HG02973 (cell line): ENCODE results near the gene PDCD11.
"Not testable (repeated sequence)": the region's sequence is repeated elsewhere in the genome, so short reads cannot be mapped to it uniquely, and the experiment has no call there.

ENCODE experiments used
- ATAC-seq: cut with Tn5 transposase; IDR thresholded peaks from one replicate; pipeline ENCODE4 v1.9.1; 2021; ENCODE audit warnings: moderate library complexity; ENCODE audit not compliant: unreplicated experiment

PDCD11 gene

GRCh38 chr10:103417148-103417469 lies 20.7 kb downstream of the PDCD11 start:
- not testable (repeated sequence) for ATAC-seq

- ATAC-seq = no peak
Observed at GRCh38 chr10:103417601-103418000, 21.2 kb downstream of the PDCD11 start.

GRCh38 chr10:103419101-103419500 lies 22.7 kb downstream of the PDCD11 start:
- no peak for ATAC-seq

GRCh38 chr10:103423748-103424147 lies 27.3 kb downstream of the PDCD11 start:
- ATAC-seq = no peak

GRCh38 chr10:103427866-103428265 lies 31.4 kb downstream of the PDCD11 start:
- ATAC-seq = no peak

GRCh38 chr10:103428989-103429643 lies 32.7 kb downstream of the PDCD11 start:
- ATAC-seq = no peak

GRCh38 chr10:103429647-103430046 lies 33.2 kb downstream of the PDCD11 start:
- ATAC-seq = no peak

GRCh38 chr10:103431902-103432301 lies 35.5 kb downstream of the PDCD11 start:
- ATAC-seq = no peak

- ATAC-seq = no peak
Observed at GRCh38 chr10:103433858-103434257, 37.4 kb downstream of the PDCD11 start.

- no peak for ATAC-seq
Observed at GRCh38 chr10:103439776-103440175, 43.4 kb downstream of the PDCD11 start.

- ATAC-seq = no peak
Observed at GRCh38 chr10:103440416-103440815, 44.0 kb downstream of the PDCD11 start.

- no peak for ATAC-seq
Observed at GRCh38 chr10:103441206-103441605, 44.8 kb downstream of the PDCD11 start.

GRCh38 chr10:103441611-103442010 lies 45.2 kb downstream of the PDCD11 start:
- no peak for ATAC-seq

- ATAC-seq = no peak
Observed at GRCh38 chr10:103442031-103442461, 45.6 kb downstream of the PDCD11 start.

GRCh38 chr10:103443475-103444185 lies 47.2 kb downstream of the PDCD11 start:
- no peak for ATAC-seq

- no peak for ATAC-seq
Observed at GRCh38 chr10:103444478-103444877, 48.1 kb downstream of the PDCD11 start.

- no peak for ATAC-seq
Observed at GRCh38 chr10:103445366-103445765, 48.9 kb downstream of the PDCD11 start.

- no peak for ATAC-seq
Observed at GRCh38 chr10:103445767-103446567, 49.5 kb downstream of the PDCD11 start.

- no peak for ATAC-seq
Observed at GRCh38 chr10:103447187-103447586, 50.8 kb downstream of the PDCD11 start.

- ATAC-seq = no peak
Observed at GRCh38 chr10:103448746-103449145, 52.3 kb downstream of the PDCD11 start.

GRCh38 chr10:103449208-103450144 lies 53.0 kb downstream of the PDCD11 start:
- no peak for ATAC-seq
